HAP-1 (cell line): ENCODE results near the gene HOXC9.

Experiments used
- DNase-seq, 2 experiments: peaks; one replicate each; pipeline ENCODE4 v3.0.0-alpha.2; 2016 to 2020; ENCODE audit warnings: low spot score in 2 of 2
- H3K27me3 ChIP-seq: fragments of 250-450 bp; sonication (Bioruptor Pico); 2 replicates; pipeline ENCODE4 v1.5.1; 2020; ENCODE audit warnings: low read depth, mild to moderate bottlenecking, moderate library complexity
- H3K36me3 ChIP-seq: fragments of 250-450 bp; sonication (Bioruptor Pico); replicated peaks from 2 replicates; pipeline ENCODE4 v1.5.1; 2020; ENCODE audit warnings: mild to moderate bottlenecking
- H3K4me1 ChIP-seq: fragments of 250-450 bp; sonication (Bioruptor Pico); 2 replicates; pipeline ENCODE4 v1.5.1; 2020; ENCODE audit warnings: mild to moderate bottlenecking
- H3K4me3 ChIP-seq: fragments of 250-450 bp; sonication (Bioruptor Pico); 2 replicates; pipeline ENCODE4 v1.5.1; 2020; ENCODE audit warnings: mild to moderate bottlenecking, moderate library complexity
- H3K9me3 ChIP-seq: fragments of 250-450 bp; sonication (Bioruptor Pico); 2 replicates; pipeline ENCODE4 v1.5.1; 2020; ENCODE audit warnings: mild to moderate bottlenecking, moderate library complexity
- in situ Hi-C: fragments of 300-500 bp; cut with MboI; formaldehyde crosslinking; loops from 3 replicates; pipeline ENCODE4 v1.14.3; 2020; ENCODE audit warnings: low sequenced_read_pairs, inconsistent platforms, mixed read lengths

The HOXC9 gene

GRCh38 chr12:53976172-53976822 lies 23.7 kb upstream of the HOXC9 start:
- in situ Hi-C loops = loop anchor here (25.0 kb wide), 1 partner anchor 386 kb away; the partner anchor contains the start of gene GPR84

GRCh38 chr12:53976823-53977595 lies 23.0 kb upstream of the HOXC9 start:
- Histone ChIP-seq H3K4me1 (peaks cover 30% of the 10 kb centered on the region), H3K36me3 (no peaks in the 10 kb centered on the region)
- in situ Hi-C loops = loop anchor here (25.0 kb wide), 1 partner anchor 385 kb away; the partner anchor contains the start of gene GPR84

More at GRCh38 chr12:53976172-53976822, 23.7 kb upstream of the HOXC9 start:
- Histone ChIP-seq H3K27me3 (no peaks in the 10 kb centered on the region), H3K9me3 (no peaks in the 10 kb centered on the region), H3K4me3 (no peak overlapping the region), H3K36me3 (no peaks in the 10 kb centered on the region), H3K4me1 (peaks cover 30% of the 10 kb centered on the region)
- no peak for DNase-seq

GRCh38 chr12:53977596-53978445 lies 22.1 kb upstream of the HOXC9 start:
- no peak overlapping the region for H3K4me3 ChIP-seq
- H3K4me1 ChIP-seq = peaks cover 30% of the 10 kb centered on the region
- H3K9me3 ChIP-seq = no peaks in the 10 kb centered on the region
- no peaks in the 10 kb centered on the region for H3K27me3 ChIP-seq
- H3K36me3 ChIP-seq = no peaks in the 10 kb centered on the region
- DNase-seq = peak in 1 of 2 experiments; percentile 47
- in situ Hi-C loops = loop anchor here (25.0 kb wide), 1 partner anchor 384 kb away; the partner anchor contains the start of gene GPR84

More at GRCh38 chr12:53976823-53977595, 23.0 kb upstream of the HOXC9 start:
- no peak for DNase-seq
- no peak overlapping the region for H3K4me3 ChIP-seq
- H3K9me3 ChIP-seq = no peaks in the 10 kb centered on the region
- H3K27me3 ChIP-seq = no peaks in the 10 kb centered on the region

GRCh38 chr12:53978477-53979356 lies 21.2 kb upstream of the HOXC9 start:
- peak; percentile 82 to 88 for DNase-seq
- no peak overlapping the region for H3K4me3 ChIP-seq
- H3K27me3 ChIP-seq = no peaks in the 10 kb centered on the region
- no peaks in the 10 kb centered on the region for H3K36me3 ChIP-seq
- in situ Hi-C loops = loop anchor here (25.0 kb wide), 1 partner anchor 384 kb away; the partner anchor contains the start of gene GPR84
- peaks cover 30% of the 10 kb centered on the region for H3K4me1 ChIP-seq
- no peaks in the 10 kb centered on the region for H3K9me3 ChIP-seq

DNA sequence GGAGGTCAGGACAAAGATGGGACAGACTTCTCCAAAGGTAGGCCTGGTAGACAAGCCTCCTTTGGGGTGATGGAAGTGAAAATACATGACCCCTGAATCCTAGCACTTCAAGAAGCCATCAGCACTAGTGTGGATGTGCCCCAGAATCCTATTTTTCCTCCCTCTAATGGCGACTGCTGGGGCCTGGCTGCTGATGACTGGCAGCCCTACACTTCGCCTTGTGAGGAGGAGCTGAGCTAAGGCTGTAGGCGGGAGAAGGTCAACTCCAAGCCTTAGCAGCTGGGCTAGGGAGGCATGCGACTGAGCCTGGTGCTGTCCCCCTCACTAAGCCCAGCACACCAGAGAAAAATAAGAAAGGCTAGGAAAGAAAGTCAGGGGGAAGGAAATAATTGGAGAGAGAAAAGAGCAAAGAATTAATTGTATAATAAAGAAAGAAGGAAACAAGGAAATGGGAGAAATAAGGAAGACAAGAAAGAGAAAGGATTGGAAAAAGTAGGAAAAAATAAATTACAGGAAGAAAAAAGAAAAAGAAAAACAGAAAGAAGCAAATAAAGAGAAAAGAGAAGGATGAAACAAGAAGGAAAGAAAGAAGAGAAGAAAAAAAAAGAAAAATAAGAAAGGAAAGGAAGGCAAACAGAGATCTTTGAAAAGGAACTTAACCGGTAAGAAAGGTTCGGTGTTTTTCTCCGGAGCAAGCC lies 19.7 kb upstream of the HOXC9 start:
- Histone ChIP-seq H3K27me3 (no peaks in the 10 kb centered on the region), H3K4me3 (no peak overlapping the region), H3K36me3 (no peaks in the 10 kb centered on the region), H3K4me1 (peaks cover 31% of the 10 kb centered on the region), H3K9me3 (no peaks in the 10 kb centered on the region)
- in situ Hi-C loops = loop anchor here (25.0 kb wide), 1 partner anchor 382 kb away; the partner anchor contains the start of gene GPR84
- no peak for DNase-seq

DNA sequence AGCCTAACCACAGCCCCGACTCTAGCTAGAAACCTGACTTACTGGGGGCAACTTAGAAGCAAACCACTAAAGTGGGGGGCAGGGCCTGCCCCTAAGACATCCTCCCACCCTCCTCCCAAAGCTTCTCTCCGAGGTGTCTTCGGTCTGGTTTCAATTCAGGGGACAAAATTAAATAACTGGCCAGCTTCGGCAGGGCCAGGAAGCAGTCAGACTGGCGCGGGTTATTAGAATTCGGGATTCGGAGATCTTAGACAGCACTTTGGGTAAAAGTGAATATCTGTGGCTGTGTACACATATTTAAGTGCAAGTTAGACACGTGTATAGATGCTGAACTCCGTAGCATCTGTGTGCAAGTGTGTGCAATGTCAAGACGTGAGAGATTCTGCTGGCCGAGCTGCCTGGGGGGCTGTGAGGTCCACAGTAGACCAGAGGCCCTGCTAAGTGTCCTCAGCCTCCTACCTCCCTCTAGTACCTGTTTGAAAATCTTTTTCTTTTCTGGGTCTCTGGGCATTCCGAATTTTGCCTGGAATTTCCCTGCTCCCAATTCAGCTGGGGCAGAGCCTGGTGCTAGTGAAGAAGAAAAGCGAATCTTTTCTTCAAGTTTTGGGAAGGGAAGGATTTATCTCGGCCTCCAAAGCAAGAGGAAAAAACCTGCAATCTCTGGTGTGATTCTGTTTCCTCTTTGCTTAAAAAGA lies 19.0 kb upstream of the HOXC9 start:
- H3K36me3 ChIP-seq = no peaks in the 10 kb centered on the region
- peaks cover 37% of the 10 kb centered on the region for H3K4me1 ChIP-seq
- no peak overlapping the region for H3K4me3 ChIP-seq
- no peaks in the 10 kb centered on the region for H3K27me3 ChIP-seq
- DNase-seq = no peak
- no peaks in the 10 kb centered on the region for H3K9me3 ChIP-seq
- in situ Hi-C loops = loop anchor here (25.0 kb wide), 1 partner anchor 381 kb away; the partner anchor contains the start of gene GPR84

- no peaks in the 10 kb centered on the region for H3K36me3 ChIP-seq
- H3K4me1 ChIP-seq = peaks cover 35% of the 10 kb centered on the region
- H3K9me3 ChIP-seq = no peaks in the 10 kb centered on the region
- no peak for DNase-seq
- H3K4me3 ChIP-seq = no peak overlapping the region
- in situ Hi-C loops = loop anchor here (25.0 kb wide), 1 partner anchor 380 kb away; the partner anchor contains the start of gene GPR84
- no peaks in the 10 kb centered on the region for H3K27me3 ChIP-seq
Measured at GRCh38 chr12:53981634-53982565, 18.1 kb upstream of the HOXC9 start.

DNA sequence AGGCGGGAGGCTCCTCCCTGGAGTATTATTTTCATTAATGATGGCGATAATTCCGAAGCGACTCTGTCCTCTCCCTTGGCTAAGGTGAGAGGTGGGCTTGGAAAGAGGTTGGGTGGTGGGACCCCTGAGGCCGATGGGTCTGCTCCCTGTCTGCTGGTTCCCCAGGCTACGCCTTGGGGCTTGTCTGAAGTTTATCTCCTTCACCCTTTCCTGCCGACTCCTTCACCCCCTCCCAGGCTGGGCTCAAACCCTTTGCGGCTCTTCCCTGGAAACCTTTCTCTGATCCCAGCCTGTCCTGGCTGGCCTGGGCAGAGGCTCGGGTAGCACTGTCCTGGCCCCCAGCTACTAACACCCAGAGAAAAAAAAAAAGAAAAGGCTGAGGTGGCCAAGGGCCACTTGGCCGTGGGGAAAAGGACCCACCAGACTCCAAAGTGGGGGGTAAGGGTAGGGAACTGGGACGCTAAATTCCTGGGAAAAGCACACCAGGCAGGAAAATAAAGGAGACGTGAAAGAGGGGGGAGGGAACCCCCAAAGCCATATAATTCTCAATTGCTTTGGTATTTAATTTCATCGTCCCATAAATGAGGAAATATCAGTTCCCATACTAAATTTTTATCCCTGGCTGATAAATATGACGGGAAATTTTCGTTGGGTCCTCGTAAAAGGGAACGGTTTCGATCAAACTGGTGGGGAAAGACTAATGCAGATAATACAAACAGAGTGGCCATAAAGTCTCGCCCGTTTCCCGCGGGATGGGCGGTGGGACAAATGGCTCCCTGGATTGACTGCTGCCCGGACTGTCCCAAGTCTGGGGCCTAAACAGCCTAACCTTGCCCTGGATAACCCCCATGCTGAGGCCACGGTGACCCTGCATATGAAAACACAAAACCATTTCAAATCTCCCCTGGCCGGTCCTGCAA lies 17.1 kb upstream of the HOXC9 start:
- no peak for DNase-seq
- peaks cover 27% of the 10 kb centered on the region for H3K4me1 ChIP-seq
- H3K27me3 ChIP-seq = no peaks in the 10 kb centered on the region
- no peak overlapping the region for H3K4me3 ChIP-seq
- no peaks in the 10 kb centered on the region for H3K36me3 ChIP-seq
- in situ Hi-C loops = loop anchor here (25.0 kb wide), 1 partner anchor 379 kb away; the partner anchor contains the start of gene GPR84
- no peaks in the 10 kb centered on the region for H3K9me3 ChIP-seq

DNA sequence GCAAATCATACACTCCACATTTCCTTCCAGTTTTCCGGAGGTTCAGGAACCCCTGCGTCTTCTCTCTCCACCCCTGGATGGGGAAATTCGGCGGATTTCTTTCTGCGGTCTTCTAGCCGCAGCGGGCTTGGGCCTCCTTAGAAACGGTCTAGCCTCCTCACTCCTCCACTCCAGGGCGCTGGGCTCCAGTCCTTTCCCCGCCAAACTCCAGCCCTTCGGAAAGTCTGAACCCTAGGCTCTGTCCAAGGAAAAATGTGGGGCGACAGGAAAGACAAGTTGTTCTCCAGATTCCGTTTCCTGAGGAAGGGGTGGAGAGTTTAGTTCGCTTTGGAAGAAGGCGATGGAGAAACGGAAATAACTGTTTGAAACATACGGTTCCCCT lies 16.4 kb upstream of the HOXC9 start:
- in situ Hi-C loops = loop anchor here (25.0 kb wide), 1 partner anchor 379 kb away; the partner anchor contains the start of gene GPR84
- no peaks in the 10 kb centered on the region for H3K9me3 ChIP-seq
- H3K27me3 ChIP-seq = no peaks in the 10 kb centered on the region
- peaks cover 22% of the 10 kb centered on the region for H3K4me1 ChIP-seq
- H3K4me3 ChIP-seq = no peak overlapping the region
- no peak for DNase-seq
- no peaks in the 10 kb centered on the region for H3K36me3 ChIP-seq

DNA sequence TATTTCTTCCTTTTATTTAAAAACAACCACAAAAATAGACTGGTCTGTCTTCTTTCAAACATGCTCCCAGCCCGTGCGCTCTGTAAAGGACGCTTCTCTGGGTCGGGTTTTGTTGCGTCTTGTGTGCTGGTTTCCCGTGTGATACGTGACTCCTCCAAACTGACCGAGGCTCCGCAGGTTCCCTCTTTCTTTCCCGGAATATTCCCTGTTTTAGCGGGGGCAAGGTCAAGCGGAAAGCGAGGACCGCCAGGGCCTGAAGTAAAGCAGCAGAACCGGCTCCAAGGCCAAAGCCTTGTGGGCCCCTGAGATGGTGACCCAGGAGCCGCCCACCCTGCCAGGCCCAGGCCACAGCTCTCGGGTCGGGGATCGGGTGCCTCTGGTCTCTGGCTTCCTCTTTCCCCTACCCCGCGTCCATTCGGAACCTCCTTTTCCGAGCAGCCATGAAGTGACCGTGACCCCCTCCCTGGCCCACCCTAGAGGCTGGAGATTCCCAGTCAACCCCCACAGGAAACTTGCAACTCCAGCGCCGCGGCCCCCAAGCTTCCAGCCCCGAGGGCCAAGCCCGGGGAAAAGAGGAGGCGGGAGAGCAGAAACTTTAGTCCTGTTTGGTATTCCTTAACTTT lies 15.9 kb upstream of the HOXC9 start:
- no peaks in the 10 kb centered on the region for H3K9me3 ChIP-seq
- no peak overlapping the region for H3K4me3 ChIP-seq
- DNase-seq = no peak
- H3K27me3 ChIP-seq = no peaks in the 10 kb centered on the region
- in situ Hi-C loops = loop anchor here (25.0 kb wide), 1 partner anchor 378 kb away; the partner anchor contains the start of gene GPR84
- no peaks in the 10 kb centered on the region for H3K36me3 ChIP-seq
- H3K4me1 ChIP-seq = peaks cover 22% of the 10 kb centered on the region
